IPS-18a (cell line): ENCODE data around the gene LGALS13.

Experiments
- H3K27ac ChIP-seq: one replicate; pipeline ENCODE4 v1.5.1; 2013; ENCODE audit warnings: low read length
- H3K27me3 ChIP-seq: one replicate; pipeline ENCODE4 v1.6.1; 2013; ENCODE audit warnings: mild to moderate bottlenecking, low read length; ENCODE audit not compliant: control insufficient read depth, insufficient read depth
- H3K36me3 ChIP-seq: one replicate; pipeline ENCODE4 v1.6.1; 2013; ENCODE audit warnings: low read depth, low read length; ENCODE audit not compliant: control insufficient read depth
- H3K4me1 ChIP-seq: one replicate; pipeline ENCODE4 v1.6.1; 2013; ENCODE audit warnings: low read depth, low read length; ENCODE audit not compliant: control insufficient read depth
- H3K4me3 ChIP-seq: one replicate; pipeline ENCODE4 v1.5.1; 2013; ENCODE audit warnings: low read length
- H3K9ac ChIP-seq: one replicate; pipeline ENCODE4 v1.6.1; 2013; ENCODE audit warnings: mild to moderate bottlenecking, low read length, moderate library complexity
- H3K9me3 ChIP-seq: one replicate; pipeline ENCODE4 v1.6.1; 2013; ENCODE audit warnings: low read depth, low read length; ENCODE audit not compliant: control insufficient read depth

The LGALS13 gene, protein sequence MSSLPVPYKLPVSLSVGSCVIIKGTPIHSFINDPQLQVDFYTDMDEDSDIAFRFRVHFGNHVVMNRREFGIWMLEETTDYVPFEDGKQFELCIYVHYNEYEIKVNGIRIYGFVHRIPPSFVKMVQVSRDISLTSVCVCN

DNA sequence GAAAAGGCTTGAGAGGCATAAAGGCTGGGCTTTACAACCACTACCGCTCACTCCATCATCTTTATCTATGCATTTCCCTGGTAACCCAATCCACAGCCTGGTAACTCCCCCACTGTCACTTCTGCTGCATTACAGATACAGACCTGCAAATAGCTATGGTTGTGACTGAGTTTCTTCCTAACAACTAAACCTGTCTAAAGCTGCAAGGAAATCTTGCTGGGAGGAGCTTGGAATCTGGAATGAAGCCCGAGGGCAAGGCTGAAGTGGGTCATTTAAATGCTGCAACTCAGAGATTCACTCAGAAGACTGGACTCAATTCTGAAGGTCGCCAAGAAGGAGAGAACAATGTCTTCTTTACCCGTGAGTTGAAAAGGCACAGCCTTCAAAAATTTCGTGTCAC lies at the start of gene LGALS13:
Gene LGALS13 (plus strand): TSS at position 301 of the 400 bp plus-strand sequence. CDS start 45 bp downstream, at position 346.
- no peaks in the 10 kb centered on the region for H3K36me3 ChIP-seq
- H3K9ac ChIP-seq, result no peak within 1 kb of the TSS
- H3K4me1 ChIP-seq, result no peaks in the 10 kb centered on the region
- H3K4me3 ChIP-seq, result no peak within 1 kb of the TSS
- peaks cover 6% of the 10 kb centered on the region for H3K27me3 ChIP-seq
- H3K9me3 ChIP-seq, result no peaks in the 10 kb centered on the region
- H3K27ac ChIP-seq, result no peak within 1 kb of the TSS

DNA sequence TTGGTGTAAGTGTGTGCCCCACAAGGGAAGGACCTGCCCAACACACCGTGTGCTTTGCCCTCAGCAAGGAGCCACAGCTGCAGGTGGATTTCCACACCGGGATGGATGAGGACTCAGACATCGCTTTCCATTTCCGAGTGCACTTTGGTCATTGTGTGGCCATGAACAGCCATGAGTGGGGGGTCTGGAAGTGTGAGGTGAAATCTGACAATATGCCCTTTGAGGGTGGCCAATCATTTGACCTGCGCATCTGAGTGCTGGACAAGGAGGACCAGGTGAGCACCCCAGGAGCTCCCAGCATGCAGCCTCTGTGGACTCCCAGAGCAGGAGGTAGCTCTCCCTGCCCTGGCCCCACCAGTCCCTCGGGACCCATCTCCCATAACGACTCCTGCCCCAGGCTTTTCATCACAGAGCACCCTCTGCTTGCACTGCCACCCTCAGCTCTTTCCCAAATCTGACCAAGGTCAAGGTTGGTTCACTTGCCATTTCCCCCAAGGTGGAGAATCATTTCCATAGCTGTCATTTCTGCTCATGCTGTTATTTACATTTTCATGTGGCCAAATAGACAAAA lies 49.2 kb upstream of the LGALS13 start:
- no peaks in the 10 kb centered on the region for H3K36me3 ChIP-seq
- no peak overlapping the region for H3K27ac ChIP-seq
- H3K27me3 ChIP-seq, result no peaks in the 10 kb centered on the region
- H3K9me3 ChIP-seq, result no peaks in the 10 kb centered on the region
- no peaks in the 10 kb centered on the region for H3K4me1 ChIP-seq
- H3K9ac ChIP-seq, result no peak overlapping the region
- H3K4me3 ChIP-seq, result no peak overlapping the region

DNA sequence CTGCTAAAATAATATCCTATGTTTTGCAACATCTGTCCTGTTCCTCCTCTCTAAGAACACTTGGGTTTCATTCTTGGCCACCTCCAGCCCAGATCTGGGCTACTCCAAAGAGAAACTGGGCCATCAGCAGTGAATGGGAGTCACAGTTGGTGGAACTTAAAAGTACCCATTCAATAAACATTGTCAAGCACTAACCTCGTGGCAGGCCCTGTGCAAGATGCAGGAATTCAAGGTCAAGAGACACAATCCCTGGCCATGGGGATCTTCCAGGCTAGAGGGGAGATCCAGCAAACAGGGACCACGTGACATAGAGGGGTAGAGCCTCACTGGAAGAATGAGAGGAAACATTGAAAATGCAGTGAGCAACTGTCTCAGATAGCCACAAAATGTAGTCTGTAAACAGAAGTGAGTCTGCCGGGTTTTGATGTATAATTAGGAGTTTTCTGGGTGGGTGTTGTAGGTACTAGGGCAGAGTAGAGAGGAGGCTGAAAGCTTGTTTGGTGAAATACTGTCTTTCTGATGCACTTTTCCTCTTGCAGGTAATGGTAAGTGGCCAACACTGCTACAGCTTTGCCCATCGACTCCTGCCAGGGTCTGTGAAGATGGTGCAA lies 47.5 kb upstream of the LGALS13 start:
- no peaks in the 10 kb centered on the region for H3K4me1 ChIP-seq
- no peak overlapping the region for H3K27ac ChIP-seq
- no peak overlapping the region for H3K9ac ChIP-seq
- no peaks in the 10 kb centered on the region for H3K36me3 ChIP-seq
- H3K4me3 ChIP-seq, result no peak overlapping the region
- no peaks in the 10 kb centered on the region for H3K9me3 ChIP-seq
- no peaks in the 10 kb centered on the region for H3K27me3 ChIP-seq

GRCh38 chr19:39555883-39556282 lies 46.4 kb upstream of the LGALS13 start:
- Histone ChIP-seq H3K27me3 (peaks cover 4% of the 10 kb centered on the region), H3K27ac (no peak overlapping the region), H3K9me3 (no peaks in the 10 kb centered on the region), H3K36me3 (no peaks in the 10 kb centered on the region), H3K4me1 (no peaks in the 10 kb centered on the region), H3K4me3 (no peak overlapping the region), H3K9ac (no peak overlapping the region)

DNA sequence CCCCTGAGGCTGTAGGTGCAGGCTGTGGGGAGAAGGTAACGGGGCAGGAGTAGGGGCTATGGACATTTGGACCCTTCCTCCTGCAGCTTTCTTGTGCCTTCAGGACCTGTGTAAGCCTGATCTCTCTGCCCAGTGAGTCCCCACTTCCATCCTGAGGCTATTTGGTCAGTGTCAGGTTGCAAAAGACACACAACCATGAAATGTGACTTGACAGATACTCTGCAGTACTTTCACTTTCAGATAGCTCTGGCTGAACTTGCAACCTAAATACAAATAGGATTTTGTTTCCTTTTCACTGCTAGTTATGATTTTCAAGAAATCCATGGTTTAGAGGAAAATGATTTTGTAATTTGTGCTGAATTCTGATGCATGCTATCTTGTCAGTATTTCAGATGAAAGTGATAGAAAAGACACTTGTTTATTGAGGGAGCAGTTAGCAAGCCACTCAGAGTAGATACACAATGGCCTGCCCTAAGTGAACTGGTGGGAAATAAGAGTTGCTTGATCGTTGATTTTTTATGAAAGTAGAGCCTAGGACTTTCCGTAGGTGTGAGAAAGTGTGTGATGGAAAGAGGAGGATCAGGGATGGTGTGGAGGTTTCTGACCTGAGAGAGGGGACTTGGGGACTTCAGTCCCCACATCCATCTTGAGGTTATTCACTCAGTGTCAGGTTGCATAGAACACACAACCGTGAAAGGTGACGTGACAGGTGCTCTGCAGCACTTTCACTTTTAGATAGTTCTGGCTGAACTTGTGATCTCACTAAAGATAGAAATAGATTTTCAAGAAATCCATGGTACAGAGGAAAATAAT lies 44.3 kb upstream of the LGALS13 start:
- Histone ChIP-seq H3K9ac (no peak overlapping the region), H3K27ac (no peak overlapping the region), H3K36me3 (no peaks in the 10 kb centered on the region), H3K27me3 (peaks cover 4% of the 10 kb centered on the region), H3K9me3 (no peaks in the 10 kb centered on the region), H3K4me1 (no peaks in the 10 kb centered on the region), H3K4me3 (no peak overlapping the region)

DNA sequence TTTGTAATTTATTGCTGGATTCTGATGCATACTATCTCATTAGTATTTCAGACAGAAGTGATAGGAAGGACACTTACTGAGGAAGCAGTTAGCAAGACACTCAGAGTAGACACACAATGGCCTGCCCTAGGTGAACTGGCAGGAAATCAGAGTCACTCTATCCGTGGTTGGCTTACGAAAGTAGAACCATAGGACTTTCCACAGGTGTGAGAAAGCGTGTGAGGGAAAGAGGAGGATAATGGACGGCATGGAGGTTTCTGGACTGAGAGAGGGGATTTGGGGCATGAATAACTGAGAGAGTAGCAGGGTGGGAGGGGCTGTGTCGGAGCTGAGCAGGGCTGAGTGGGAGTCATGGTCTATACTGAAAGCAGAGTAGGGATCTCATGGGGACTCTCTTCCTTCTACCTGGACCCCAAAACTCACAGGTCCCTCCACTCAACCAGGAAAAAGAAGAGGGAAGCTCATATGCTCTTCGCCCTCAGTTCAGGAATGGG lies 43.7 kb upstream of the LGALS13 start:
- Histone ChIP-seq H3K4me1 (no peaks in the 10 kb centered on the region), H3K9ac (no peak overlapping the region), H3K9me3 (no peaks in the 10 kb centered on the region), H3K36me3 (no peaks in the 10 kb centered on the region), H3K27ac (no peak overlapping the region), H3K27me3 (peaks cover 4% of the 10 kb centered on the region), H3K4me3 (no peak overlapping the region)

- H3K9ac ChIP-seq, result no peak overlapping the region
- peaks cover 8% of the 10 kb centered on the region for H3K27me3 ChIP-seq
- no peak overlapping the region for H3K27ac ChIP-seq
- H3K4me3 ChIP-seq, result no peak overlapping the region
- no peaks in the 10 kb centered on the region for H3K36me3 ChIP-seq
- H3K9me3 ChIP-seq, result no peaks in the 10 kb centered on the region
- H3K4me1 ChIP-seq, result no peaks in the 10 kb centered on the region
These were observed 38.9 kb upstream of the LGALS13 start for GRCh38 chr19:39563408-39563807.

DNA sequence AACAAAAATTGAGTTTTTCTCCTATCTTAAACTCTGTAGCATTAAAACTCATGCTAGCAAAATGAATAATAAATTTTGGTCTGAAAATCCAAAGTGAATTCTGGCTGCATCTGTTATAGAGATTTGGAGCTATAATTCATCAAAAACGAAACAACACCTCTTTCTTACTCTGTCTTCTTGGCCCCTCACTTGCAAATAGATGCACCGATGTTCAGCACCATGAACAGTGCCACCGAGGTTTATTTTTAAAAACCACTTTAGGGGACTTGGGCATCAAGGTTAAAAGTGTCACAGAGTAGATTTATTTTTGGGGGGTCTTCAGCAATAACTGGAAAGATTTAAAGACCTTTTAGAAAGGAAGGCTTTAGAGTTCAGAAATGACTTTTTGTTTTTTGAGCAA lies 36.3 kb upstream of the LGALS13 start:
- H3K4me3 ChIP-seq, result no peak overlapping the region
- no peak overlapping the region for H3K9ac ChIP-seq
- H3K27me3 ChIP-seq, result peaks cover 10% of the 10 kb centered on the region
- H3K9me3 ChIP-seq, result no peaks in the 10 kb centered on the region
- no peak overlapping the region for H3K27ac ChIP-seq
- no peaks in the 10 kb centered on the region for H3K36me3 ChIP-seq
- H3K4me1 ChIP-seq, result no peaks in the 10 kb centered on the region

DNA sequence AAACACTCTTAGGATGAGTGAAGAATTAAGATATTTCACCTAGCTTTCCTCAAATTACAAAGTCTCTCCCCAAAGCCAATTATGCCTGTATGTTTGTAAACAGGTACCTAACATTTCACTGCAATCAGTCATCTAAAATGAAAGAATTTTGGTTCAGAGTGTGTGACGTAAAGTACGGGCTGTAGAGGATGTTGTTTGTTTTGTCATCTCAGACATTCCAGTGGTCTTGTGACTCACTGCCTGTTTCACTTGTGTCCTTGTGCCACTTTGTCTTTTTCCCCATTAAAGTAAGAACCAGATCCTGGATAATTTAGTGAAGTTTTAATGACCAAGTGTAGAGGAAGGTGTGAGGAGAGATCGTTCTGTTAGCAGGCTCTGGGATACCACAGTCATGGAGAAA lies 33.7 kb upstream of the LGALS13 start:
- no peaks in the 10 kb centered on the region for H3K36me3 ChIP-seq
- H3K27me3 ChIP-seq, result peaks cover 10% of the 10 kb centered on the region
- no peaks in the 10 kb centered on the region for H3K9me3 ChIP-seq
- H3K4me1 ChIP-seq, result no peaks in the 10 kb centered on the region
- no peak overlapping the region for H3K27ac ChIP-seq
- H3K9ac ChIP-seq, result no peak overlapping the region
- no peak overlapping the region for H3K4me3 ChIP-seq

DNA sequence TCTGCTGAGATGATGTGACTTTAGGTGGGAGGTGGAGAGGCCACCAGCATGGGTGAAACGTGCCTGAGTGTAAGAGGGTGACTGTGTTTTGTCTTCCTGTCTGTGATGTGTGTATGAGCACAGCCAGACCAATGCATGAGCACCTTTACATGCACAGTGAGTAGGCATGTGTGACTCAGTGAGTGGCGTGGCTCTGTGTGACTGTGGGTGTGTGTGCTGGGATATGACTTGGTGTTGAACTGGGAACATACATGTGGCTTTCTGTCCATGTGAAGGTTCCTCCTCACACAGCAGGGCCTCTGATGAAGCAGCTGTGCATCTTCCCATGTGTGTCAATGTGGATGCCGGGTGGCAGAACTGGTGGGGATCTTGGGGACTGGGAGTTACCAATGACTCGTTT lies 19.9 kb upstream of the LGALS13 start:
- Histone ChIP-seq H3K4me1 (no peaks in the 10 kb centered on the region), H3K36me3 (no peaks in the 10 kb centered on the region), H3K4me3 (no peak overlapping the region), H3K27me3 (peaks cover 10% of the 10 kb centered on the region), H3K9me3 (peaks cover 4% of the 10 kb centered on the region), H3K9ac (no peak overlapping the region), H3K27ac (no peak overlapping the region)

GRCh38 chr19:39582891-39583625 lies 19.3 kb upstream of the LGALS13 start:
- Histone ChIP-seq H3K9ac (no peak overlapping the region), H3K27ac (no peak overlapping the region), H3K4me1 (no peaks in the 10 kb centered on the region), H3K4me3 (no peak overlapping the region), H3K27me3 (peaks cover 10% of the 10 kb centered on the region), H3K36me3 (no peaks in the 10 kb centered on the region), H3K9me3 (peaks cover 4% of the 10 kb centered on the region)
